Transverse colon (tissue), 4 donors: Measurements from ENCODE around the gene TNFSF4. TPM values are rescaled to one million over a fixed set of nuclear protein-coding genes. Genes with fewer than 3 reads are reported as not detected.

Experiments used
- DNase-seq: peaks from one replicate; pipeline ENCODE4 v3.0.0-alpha.2; 2019
- H3K27ac ChIP-seq, 4 donors: fragments of 200-600 bp; sonication (generic); 2 replicates each; pipeline ENCODE4 v1.5.1; 2016 to 2018; ENCODE audit warnings: inconsistent platforms in 4 of 4
- H3K27me3 ChIP-seq: fragments of 200-600 bp; sonication (generic); 2 replicates; pipeline ENCODE4 v1.5.1; 2017; ENCODE audit warnings: inconsistent platforms
- H3K36me3 ChIP-seq, 4 donors: fragments of 200-600 bp; sonication (generic); 2 replicates each; pipeline ENCODE4 v1.5.1; 2017 to 2019; ENCODE audit warnings: inconsistent platforms in 4 of 4
- H3K4me1 ChIP-seq, 4 donors: fragments of 200-600 bp; sonication (generic); 2 replicates each; pipeline ENCODE4 v1.5.1; 2017 to 2020; ENCODE audit warnings: inconsistent platforms in 4 of 4
- H3K4me3 ChIP-seq, 4 donors: fragments of 200-600 bp; sonication (generic); 1 replicate in 1 of 4; 2 replicates in 3 of 4; pipeline versions ENCODE4 v1.5.1 to v1.6.1; 2017 to 2019; ENCODE audit warnings: inconsistent platforms in 4 of 4
- H3K9me3 ChIP-seq, 2 donors: fragments of 200-600 bp; sonication (generic); 2 replicates each; pipeline ENCODE4 v1.5.1; 2017 to 2019; ENCODE audit warnings: inconsistent platforms in 2 of 2
- EP300 ChIP-seq: sonication (generic); formaldehyde crosslinking; IDR thresholded peaks from one replicate; pipeline ENCODE4 v1.6.1; 2017; ENCODE audit warnings: antibody characterized with exemption, low read depth
- POLR2A ChIP-seq: fragments of 450-650 bp; IDR thresholded peaks from one replicate; pipeline ENCODE4 v1.6.1; 2016; ENCODE audit warnings: antibody characterized with exemption, mild to moderate bottlenecking, moderate library complexity
- POLR2AphosphoS5 ChIP-seq, 3 donors: sonication (generic); formaldehyde crosslinking; IDR thresholded peaks; one replicate each; pipeline ENCODE4 v1.6.1; 2016; ENCODE audit warnings: antibody characterized with exemption in 3 of 3
- WGBS, 2 donors: methylation state at CpG; one replicate each; pipeline ENCODE4 v1.1.5; 2018; ENCODE audit warnings: low coverage in 1 of 2; 5-methylcytosine and 5-hydroxymethylcytosine counted together
- in situ Hi-C, 4 donors: fragments of 200-750 bp; cut with MboI; loops; one replicate each; pipeline versions ENCODE4 v1.15.0 to v1.15.1; 2017; ENCODE audit warnings: low sequenced_read_pairs in 3 of 4, low pct_ligation_motif_present in 1 of 4, low pct_unique_long_range_greater_than_20kb in 1 of 4
- intact Hi-C: fragments of 100-400 bp; cut with DNase I; formaldehyde crosslinking; loops from one replicate; pipeline ENCODE4 v1.15.1; 2023; ENCODE audit warnings: low total_unique reads
- total RNA-seq, 4 donors: library from RNA; depleted of rRNA; stranded (reverse); fragments of >200 nt; gene quantifications; one replicate each; pipeline ENCODE4 v1.1.0, GENCODE V29; 2016
- TF ChIP-seq, protein P1 (sequence below), 5 experiments: fragments of 200-600 bp in 3 of 5; fragments of 450-650 bp in 2 of 5; sonication (generic) in 3 of 5; IDR thresholded peaks; 1 replicate in 2 of 5; 2 replicates in 3 of 5; pipeline ENCODE4 v1.5.1; 2016 to 2017; ENCODE audit warnings: antibody characterized with exemption in 5 of 5, inconsistent platforms in 3 of 5, mild to moderate bottlenecking in 2 of 5, moderate library complexity in 1 of 5

Gene TNFSF4, protein sequence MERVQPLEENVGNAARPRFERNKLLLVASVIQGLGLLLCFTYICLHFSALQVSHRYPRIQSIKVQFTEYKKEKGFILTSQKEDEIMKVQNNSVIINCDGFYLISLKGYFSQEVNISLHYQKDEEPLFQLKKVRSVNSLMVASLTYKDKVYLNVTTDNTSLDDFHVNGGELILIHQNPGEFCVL
- 1 to 10 TPM in 3 of 4 donors, not detected in 1; 1.4 to 1.6 (median 1.5) TPM for total RNA-seq

DNA sequence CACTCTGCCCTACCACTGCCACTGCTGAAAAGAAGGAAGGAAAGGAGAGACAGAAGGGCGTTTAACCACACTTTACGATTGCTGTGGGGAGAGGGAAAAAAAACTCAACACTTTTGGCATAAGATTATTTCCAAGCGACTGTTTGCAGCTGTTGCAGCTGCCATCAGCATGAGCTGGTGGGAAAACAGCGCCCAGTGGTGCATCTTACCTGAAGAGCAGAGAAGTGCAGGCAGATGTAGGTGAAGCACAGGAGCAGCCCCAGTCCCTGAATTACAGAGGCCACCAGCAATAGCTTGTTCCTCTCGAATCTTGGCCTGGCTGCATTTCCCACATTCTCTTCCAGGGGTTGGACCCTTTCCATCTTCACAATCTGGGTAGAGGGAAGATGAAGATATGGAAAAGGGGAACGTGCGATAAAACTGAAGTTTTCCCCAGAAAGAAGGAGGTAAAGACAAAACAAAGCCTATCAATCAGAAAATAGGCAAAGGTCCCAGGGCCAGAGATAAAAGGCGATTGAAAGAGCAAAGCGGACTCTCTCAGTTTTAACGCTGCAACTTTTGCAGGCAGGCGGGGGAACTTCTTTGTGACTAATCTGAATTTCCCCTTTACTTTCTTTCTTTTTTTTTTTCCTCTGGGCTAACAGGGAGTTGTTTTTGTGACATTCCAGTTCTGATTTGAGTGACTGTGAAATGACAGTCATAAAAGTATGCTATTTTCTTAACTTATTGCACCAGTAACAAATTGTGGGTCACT is at the start of gene TNFSF4:
Gene TNFSF4, minus strand, starts transcription at position 516 of the 753 bp plus-strand sequence. Its CDS starts 155 bp downstream, at position 361.
- Histone ChIP-seq H3K27ac (peak within 1 kb of the TSS in 2 of 4 donors; percentile 15 to 45), H3K27me3 (no peaks in the 10 kb centered on the region), H3K9me3 (no peaks in the 10 kb centered on the region), H3K4me1 (peaks cover 0 to 46% (median 15%) of the 10 kb centered on the region in 4 donors), H3K4me3 (no peak within 1 kb of the TSS), H3K36me3 (no peaks in the 10 kb centered on the region)
- WGBS, 2 donors: 19 to 26% methylated on average over 10 to 11 of the region's 11 CpGs
- intact Hi-C loops (loop anchor here (10.0 kb wide), 2 partner anchors 382 to 462 kb away; no protein-coding TSS in a partner anchor), in situ Hi-C loops (loop anchor here in 2 of 4 donors (5.0 to 10.0 kb wide), 3 partner anchors 382 to 465 kb away; no protein-coding TSS in a partner anchor)
- DNase-seq: no peak
- no peak for TF ChIP-seq POLR2A
- TF ChIP-seq, protein P1, sequence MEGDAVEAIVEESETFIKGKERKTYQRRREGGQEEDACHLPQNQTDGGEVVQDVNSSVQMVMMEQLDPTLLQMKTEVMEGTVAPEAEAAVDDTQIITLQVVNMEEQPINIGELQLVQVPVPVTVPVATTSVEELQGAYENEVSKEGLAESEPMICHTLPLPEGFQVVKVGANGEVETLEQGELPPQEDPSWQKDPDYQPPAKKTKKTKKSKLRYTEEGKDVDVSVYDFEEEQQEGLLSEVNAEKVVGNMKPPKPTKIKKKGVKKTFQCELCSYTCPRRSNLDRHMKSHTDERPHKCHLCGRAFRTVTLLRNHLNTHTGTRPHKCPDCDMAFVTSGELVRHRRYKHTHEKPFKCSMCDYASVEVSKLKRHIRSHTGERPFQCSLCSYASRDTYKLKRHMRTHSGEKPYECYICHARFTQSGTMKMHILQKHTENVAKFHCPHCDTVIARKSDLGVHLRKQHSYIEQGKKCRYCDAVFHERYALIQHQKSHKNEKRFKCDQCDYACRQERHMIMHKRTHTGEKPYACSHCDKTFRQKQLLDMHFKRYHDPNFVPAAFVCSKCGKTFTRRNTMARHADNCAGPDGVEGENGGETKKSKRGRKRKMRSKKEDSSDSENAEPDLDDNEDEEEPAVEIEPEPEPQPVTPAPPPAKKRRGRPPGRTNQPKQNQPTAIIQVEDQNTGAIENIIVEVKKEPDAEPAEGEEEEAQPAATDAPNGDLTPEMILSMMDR (IDR thresholded peaks at IDR 0.05): peak in 1 of 5 experiments; percentile 10

DNA sequence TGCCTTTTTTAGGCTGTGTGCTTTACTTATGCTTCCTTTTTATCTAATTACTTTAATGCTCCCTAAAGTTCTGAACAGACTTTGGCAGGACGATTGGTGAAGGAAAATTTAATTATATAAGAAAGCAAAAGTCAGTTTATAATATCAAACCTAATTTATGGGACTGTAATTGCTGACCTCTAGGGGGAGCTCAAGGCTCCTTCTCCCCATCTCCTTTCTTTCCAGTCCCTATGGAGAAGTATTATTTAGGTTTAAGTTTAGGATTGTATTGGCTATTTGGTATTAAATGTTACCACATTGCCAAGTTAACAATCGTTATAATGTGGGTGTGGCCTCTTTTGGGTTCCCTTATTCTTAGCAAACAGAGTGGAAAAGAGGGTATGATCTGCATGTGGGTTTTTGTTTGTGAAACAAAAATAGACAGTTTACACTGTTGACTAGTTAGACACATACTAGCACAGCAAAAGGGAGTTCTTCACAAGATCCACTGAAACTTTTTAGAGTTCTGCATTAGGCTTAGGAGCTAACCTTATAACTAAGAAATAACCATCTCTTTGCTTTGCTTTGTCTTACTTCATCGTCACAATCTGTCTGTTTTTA is 48.2 kb upstream of the TNFSF4 start:
- peaks cover 0 to 3% (median 0%) of the 10 kb centered on the region in 4 donors for H3K4me1 ChIP-seq
- TF ChIP-seq, protein P1 (IDR thresholded peaks at IDR 0.05): peak; percentile 47 to 70 (median 64)
- TF ChIP-seq EP300: no peak
- H3K9me3 ChIP-seq: peaks cover under 1 to 3% of the 10 kb centered on the region in 2 donors
- no peak overlapping the region for H3K4me3 ChIP-seq
- no peaks in the 10 kb centered on the region for H3K36me3 ChIP-seq
- 33 to 34% methylated on average over 3 of the region's 3 CpGs for WGBS, 2 donors
- no peaks in the 10 kb centered on the region for H3K27me3 ChIP-seq
- in situ Hi-C loops: no loop called here
- no peak overlapping the region for H3K27ac ChIP-seq
- DNase-seq: no peak
- intact Hi-C loops: no loop called here

DNA sequence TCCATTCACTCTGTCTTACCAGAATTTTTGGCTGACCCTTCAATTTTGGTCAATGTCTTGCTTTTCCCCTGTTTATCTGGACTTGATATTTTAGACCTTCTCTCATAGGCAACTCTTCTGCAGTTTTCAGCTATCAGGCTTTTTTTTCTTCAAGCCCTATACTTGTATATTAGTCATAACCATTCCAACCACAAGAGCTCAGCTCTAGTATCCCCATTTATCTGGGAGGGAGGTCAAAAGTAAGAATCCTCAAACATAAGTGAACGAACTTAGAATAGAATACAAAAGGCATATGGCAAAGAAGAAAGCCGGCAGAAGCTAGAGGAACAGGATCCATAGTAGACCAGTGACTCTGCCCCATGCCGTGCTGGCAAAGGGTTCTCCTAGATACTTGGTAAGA is 45.9 kb upstream of the TNFSF4 start:
- in situ Hi-C loops (no loop called here), intact Hi-C loops (no loop called here)
- TF ChIP-seq, protein P1 (IDR thresholded peaks at IDR 0.05): no peak
- TF ChIP-seq POLR2AphosphoS5 (IDR thresholded peaks at IDR 0.05) (no peak), EP300 (no peak), POLR2A (no peak)
- no peak for DNase-seq
- Histone ChIP-seq H3K9me3 (no peaks in the 10 kb centered on the region), H3K4me3 (no peak overlapping the region), H3K36me3 (no peaks in the 10 kb centered on the region), H3K4me1 (peaks cover 0 to 3% (median 0%) of the 10 kb centered on the region in 4 donors), H3K27me3 (no peaks in the 10 kb centered on the region), H3K27ac (no peak overlapping the region)
- WGBS, 2 donors: 92 to 99% methylated on average over 3 of the region's 3 CpGs

DNA sequence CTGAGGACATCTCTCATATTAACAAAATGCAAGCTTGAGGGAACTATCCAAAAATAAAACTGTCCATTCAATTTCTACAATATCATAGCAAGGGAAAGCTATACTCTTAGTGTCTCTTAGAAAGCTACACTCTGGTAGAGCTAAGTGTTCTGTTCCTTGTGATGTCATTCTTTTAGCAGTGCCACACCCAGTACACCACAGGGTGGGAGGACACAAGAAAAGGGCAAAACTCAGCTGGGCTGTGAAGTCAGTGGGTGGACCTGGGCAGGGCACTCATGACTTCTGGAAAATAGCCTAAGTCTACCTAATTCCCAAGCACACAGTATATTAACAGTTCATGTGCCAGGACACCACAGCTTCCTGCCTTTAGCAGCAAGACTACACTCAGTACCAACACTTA is 42.2 kb upstream of the TNFSF4 start:
- no peaks in the 10 kb centered on the region for H3K9me3 ChIP-seq
- no peak for TF ChIP-seq EP300
- TF ChIP-seq, protein P1 (IDR thresholded peaks at IDR 0.05): no peak
- TF ChIP-seq POLR2AphosphoS5 (IDR thresholded peaks at IDR 0.05): no peak
- no peak for TF ChIP-seq POLR2A
- no peak overlapping the region for H3K4me3 ChIP-seq
- no peaks in the 10 kb centered on the region for H3K4me1 ChIP-seq
- no peak for DNase-seq
- intact Hi-C loops: no loop called here
- H3K36me3 ChIP-seq: no peaks in the 10 kb centered on the region
- H3K27ac ChIP-seq: no peak overlapping the region
- no peaks in the 10 kb centered on the region for H3K27me3 ChIP-seq
- in situ Hi-C loops: no loop called here
